GM19395 (cell line): ENCODE data around the gene BATF.
A peak's percentile ranks its signal among the peaks of the same experiment; 100 is the strongest.

ENCODE experiments used
- ATAC-seq: cut with Tn5 transposase; IDR thresholded peaks from one replicate; pipeline ENCODE4 v1.9.1; 2021; ENCODE audit warnings: mild to moderate bottlenecking, moderate library complexity; ENCODE audit not compliant: unreplicated experiment

The BATF gene

DNA sequence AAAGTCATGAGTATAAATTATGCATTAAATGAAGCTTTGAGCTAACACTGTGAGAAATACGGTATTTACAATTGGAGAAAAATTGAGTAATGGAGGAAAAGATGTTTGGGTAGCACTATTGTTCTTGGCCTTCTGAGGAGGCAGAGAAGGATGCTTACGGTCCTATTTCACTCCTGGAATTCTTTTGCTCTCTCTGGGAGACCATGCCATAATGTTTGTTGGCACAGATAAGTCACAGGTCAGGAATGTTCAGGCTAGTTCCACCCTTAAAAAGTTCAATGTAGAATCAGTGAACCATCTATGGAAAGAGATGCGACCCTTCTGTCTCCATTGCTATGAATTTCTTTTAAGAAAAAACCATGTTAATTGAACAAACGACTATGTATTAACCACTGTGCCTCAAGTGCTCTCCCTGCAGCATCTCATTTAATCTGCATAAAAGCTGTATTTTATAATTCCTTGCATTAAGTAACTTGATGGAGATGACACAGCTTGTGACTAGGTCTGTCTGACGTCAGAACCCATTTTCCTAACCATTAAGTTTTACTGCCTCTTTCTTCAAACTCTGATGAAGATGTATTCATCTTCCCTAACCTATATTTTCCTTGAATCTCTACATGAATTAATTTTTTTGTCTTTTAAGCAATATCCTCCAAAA lies 9.5 kb downstream of the BATF start:
- ATAC-seq: no peak

DNA sequence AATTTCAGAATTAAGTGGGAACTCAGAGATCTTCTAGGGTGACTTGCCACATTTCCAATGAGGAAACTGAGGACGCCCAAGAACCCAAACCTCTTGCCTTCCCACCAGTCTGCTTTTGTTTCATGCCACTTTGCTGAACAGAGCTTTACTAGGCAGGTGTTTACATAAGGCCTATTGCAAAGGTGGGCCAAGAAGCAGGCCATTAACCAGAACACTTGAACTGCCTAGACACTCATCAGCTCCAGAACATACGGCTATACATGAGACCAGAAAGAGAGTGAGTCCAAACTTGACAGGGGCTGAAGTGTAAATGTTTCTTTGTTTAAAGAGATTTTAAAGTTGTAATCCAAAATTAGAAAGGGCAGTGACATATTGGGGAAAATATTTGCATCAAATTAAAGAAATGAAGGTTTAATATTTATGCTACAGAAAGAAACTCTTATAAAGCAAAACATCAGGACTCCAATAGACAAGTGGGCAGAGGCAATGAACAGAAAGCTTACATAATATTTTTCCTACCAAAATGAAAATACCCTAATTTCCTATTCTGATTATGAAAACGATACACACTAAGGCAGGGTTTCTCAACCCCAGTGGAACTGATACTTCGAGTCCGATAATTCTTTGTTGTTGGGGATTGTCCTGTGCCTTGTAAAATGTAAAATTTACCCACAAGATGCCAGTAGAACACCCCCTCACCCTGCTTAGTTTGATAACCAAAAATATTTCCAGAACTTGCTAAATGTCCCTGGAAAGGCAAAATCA lies 11.7 kb downstream of the BATF start:
- ATAC-seq: no peak

DNA sequence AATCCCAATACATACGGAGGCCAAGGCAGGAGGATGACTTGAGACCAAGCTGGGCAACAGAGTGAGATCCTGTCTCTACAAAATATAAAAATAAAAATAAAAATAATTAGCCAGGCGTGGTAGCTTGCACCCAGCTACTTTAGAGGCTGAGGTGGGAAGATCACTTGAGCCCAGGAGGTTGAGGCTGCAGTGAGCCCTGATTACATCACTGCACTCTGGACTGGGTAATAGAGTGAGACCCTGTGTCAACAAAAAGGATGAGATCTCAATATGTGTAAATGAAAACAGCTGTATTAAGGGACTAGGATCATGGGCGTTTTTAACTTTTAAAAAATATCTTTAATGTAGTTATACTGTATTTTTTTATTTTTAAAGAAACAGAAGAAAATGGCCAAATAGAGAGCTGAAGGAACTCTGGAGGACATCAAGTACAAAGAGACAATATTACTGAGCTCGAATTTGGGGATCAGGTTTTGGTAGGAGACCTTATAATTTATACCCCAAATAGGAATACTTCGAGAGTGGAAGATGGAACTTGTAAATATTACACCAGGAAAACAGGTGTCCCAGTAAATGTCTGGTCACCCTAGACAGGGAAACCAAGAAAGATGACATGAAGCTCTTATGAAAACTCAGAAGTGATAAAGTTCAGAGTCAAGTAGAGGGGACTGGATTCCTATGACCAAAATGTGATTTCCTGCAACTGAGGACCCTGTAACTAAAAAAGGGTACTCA lies 13.1 kb downstream of the BATF start:
- no peak for ATAC-seq

DNA sequence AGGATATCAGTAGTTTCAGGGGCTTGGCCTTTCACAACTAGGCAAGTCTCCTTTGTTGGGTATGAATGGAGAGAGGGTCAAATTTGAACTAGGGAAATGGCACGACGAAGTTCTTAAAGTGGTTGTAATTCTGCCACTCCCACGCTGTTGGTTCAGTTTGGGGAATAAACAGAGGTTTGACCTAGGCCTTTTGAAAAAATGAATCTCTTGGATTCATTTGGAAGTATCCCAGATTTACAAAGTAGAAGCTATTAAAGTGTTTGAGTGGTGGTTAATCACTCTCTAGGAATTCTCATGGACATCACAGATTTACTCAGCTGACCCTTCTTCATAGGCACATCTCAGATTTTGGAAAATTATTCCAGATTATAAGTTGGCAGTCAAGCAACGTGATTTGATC lies 14.8 kb downstream of the BATF start:
- ATAC-seq: no peak

DNA sequence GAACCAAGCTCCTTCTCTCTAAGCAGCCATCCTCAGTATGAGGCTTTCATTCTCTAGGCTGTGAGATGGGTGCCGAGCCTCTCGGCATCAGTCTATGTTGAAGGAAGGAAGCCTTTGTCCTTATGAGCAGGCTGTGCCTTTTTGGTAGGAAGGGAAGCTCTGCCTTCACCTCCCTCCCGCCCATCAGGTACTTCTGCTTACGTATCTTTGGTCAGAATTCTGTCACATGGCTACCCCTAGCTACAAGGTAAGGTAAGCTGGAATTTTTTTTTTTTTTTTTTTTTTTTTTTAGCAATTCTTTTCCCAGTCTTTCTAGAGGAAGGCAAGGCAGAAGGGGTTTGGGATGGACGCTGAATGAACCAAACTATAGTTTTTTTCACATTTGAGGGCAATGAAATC lies 16.9 kb downstream of the BATF start:
- ATAC-seq: no peak

DNA sequence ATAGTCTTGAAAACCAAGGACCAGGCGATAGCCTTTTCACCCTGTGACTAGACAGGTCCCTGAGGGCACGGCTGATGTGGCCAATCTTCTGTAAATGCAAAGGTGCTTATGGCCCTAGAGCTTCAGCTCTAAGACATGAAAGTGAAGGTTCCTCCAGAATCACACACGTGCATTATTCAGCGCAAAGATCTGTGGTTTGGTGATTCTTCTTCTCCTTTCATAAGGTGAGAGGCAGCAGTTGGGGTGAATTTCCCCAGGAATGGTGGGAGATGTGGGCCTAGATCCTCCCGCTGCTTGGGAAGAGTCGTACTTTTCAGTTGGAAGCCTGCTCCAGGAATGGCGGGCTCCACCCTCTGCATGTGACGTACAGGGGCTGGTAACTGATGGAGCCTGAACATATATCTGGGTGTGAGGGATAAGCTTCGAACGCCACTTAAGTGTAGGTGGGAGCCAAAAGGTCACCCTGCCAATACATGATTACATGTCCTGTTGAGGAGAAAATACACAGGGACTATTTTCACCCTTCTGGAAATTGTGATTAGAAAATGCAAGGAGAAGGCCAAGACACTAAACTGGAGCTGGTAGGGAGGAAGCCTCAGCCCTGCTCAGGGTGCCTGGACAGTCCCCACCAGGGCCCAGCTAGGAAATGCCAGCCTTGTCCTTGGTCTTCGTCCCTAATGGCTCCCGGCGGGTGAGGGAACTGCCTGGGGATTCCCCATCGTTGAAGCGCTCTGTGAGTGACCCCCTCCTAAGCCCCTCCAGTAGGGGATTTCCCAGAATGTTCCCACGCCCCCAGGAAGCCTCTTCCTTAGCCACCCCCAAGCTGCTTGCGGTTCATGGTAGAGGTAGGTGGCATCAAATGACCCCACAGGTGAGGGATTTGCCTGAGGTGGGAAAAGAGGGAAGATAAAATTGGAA lies 17.6 kb downstream of the BATF start:
- ATAC-seq: peak; percentile 62

DNA sequence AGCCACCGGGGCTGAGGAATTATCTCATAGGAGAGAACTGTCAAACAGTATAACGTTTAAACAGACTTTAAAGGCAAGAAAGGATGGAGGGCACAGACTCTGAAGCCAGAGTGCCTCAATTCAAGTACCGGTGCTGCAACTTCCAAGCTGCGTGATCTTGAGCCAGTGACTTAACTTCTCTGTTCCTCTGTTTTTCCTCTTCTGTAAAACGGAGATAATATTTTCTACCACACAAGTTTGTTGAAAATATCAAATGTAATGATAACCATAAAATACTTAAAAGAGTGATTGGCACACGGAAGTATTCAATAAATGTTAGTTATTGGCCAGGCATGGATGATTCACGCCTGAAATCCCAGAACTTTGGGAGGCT lies 18.2 kb downstream of the BATF start:
- ATAC-seq: no peak

DNA sequence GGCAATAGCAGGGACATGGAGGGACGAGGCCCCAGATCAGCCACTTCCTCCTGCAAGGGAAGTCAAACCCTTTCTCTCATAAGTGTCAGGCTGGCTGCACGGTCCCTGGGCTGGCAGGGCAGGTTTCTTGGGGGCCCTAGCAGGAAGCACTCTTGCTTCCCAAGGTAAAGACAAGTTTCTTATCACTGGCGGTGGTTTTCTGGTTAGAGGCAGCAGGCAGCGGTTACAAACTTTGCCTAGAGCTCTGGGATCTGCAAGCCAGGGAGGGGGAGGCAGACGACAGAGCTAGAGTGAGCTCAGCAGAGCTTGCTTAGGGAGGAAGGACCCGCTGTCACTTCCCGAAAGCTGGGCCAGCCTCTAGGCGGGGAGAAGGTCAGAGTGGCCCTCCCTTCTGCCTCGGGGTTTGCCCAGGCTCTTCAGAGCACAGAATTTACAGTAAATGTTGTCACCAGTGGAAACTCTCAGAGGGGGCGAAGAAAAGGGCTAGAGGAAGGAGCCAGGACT lies 20.4 kb downstream of the BATF start:
- peak; percentile 57 for ATAC-seq

DNA sequence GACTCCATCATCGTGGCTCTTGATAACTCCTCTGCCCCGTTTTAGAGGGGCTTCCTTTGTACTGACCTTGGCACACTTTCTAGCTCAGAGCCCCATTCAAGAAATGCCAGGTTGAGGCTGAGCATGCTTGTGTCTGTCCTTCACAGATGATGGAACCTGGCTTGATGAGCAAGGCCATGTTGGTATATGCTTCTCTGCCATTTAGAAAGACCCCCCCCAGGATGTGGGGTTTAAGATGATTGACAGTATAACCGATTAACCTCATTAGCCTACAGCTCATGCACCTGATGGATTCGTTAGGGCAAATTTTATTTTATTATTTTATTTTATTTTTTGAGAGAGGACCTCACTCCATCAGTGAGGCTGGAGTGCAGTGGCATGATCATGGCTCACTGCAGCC lies 21.0 kb downstream of the BATF start:
- ATAC-seq: no peak

DNA sequence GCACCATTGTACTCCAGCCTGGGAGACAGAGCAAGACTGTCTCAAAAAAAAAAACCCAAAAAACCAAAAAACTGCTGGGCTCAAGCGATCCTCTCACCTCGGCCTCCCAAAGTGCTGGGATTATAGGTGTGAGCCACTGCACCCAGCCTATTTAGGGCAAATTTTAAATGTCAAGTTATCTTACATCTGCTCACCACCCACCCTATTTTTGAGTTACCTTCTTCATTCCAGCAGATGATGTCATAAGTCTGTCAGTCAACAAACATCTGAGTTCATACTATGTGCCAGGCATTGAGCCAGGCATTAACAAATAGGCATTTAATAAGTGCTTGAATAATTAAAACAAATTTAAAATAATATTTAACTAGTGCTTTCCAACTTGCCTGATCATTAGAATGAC lies 21.5 kb downstream of the BATF start:
- ATAC-seq: no peak

DNA sequence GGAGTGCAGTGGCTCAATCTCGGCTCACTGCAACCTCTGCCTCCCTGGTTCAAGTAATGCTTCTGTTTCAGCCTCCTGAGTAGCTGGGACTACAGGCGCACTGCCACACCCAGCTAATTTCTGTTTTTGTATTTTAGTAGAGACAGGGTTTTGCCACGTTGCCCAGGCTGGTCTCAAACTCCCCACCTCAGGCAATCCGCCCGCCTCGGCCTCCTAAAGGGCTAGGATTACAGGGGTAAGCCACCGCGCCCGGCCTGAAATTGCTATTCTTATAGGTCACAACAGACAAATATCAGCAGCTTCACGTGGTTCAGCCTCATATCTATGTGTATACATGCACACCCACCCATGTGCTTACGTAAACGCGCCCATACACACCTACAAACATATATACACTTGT lies 23.6 kb downstream of the BATF start:
- no peak for ATAC-seq

DNA sequence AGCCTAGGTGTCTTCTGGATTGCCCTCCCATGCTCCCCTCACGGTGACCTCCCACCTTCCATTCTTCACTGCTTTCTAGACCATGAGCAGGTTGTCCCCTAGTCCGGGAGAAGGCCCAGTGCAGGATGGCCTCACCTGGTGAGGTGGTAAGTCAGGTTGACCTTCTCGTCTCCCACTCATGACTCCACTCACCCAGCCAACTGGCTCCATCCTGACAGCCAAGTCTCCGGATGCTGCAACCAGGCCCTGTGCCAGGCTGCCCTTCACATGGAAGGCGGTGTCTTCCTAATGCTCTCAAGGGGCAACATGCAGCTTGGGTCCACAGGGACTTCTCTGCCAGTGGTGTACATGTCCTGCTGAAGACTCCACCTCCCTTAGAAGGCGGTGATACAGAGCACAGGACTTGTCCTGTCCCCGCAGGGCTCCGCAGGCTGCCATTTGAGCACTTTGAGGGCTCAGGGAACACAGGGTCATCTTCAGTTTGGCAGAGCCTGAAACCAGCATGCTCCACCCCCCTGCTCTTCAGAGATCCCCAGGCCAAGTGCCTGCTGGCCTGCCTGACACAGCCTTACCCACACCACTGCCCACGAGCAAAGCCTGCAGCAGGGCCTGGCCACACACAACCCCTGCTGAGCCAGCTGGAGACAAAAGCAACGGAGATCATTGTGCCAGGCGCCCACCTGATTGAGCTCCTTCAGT lies 25.4 kb downstream of the BATF start:
- no peak for ATAC-seq

DNA sequence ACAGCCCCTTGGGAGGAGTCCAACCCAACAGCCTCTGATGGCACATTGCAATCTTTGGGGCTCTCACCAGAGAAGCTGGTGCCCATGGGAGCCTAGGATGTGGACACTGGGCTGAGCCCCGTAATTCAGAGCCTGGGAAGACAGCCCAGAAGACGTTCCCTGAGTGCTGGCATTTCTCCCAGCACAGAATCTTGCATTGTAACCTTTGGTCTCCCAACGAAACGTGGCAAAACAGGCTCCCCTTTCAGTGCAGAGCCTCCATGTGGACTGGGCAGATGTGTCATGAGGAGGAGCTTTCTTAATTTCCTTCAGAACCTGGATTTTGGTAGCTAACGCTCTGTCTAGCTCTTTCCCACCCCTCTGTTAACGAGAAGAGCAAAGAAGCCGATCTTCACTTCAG lies 26.3 kb downstream of the BATF start:
- ATAC-seq: no peak

DNA sequence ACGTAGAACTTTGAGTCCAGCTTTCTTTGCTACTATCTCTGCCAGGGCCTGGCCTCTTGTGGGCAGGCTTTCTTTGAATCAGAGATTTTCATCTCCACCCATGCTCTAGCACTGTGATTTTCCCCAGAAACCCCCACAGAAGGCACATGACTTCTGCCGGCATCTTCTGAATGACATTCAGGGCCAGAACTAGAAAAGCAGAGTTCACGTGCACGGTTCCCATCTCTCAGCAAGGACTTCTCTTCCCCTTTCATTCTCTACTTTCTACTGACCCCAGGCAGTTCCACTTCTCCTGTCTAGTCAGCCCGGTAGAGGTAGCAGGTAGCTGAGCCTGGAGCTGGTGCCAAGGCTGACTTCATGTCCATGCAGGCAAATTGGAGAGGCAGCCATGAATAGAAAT lies 26.9 kb downstream of the BATF start:
- peak; percentile 72 for ATAC-seq

DNA sequence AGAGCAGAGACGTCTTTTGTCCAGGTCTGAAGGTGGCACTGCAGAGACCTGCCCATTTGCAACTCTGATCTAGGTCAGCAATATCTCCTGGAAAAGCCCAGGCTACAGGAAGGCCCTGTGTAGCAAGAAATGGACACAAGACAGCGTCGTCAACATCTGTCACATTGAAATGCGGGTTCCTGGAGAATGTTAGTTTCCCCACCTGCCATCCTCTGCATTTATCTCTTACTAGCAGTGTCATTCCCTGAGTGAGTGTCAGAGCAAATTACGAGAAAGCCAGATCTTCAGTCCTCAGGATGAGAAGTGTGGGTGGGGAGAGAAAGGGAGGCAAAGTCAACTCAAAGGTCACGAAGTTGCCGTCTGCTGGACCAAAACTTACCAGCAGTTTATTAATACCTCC lies 28.8 kb downstream of the BATF start:
- ATAC-seq: no peak

DNA sequence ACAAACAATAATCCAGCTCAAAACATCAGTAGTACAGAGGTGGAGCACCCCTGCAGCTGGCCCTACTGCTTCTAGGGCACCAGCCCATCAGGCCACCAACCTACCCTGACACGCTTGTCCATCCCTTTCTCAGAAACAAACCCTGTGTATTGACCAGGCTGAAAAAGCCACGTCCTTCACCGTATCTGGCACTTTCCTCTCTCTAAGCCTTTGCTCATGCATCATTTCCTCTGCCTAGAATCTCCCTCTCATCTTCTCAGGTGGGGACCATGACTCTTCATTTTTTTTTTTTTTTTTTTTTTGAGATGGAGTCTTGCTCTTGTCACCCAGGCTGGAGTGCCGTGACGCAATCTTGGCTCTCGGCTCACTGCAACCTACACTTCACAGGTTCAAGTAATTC lies 30.9 kb downstream of the BATF start:
- ATAC-seq: no peak

DNA sequence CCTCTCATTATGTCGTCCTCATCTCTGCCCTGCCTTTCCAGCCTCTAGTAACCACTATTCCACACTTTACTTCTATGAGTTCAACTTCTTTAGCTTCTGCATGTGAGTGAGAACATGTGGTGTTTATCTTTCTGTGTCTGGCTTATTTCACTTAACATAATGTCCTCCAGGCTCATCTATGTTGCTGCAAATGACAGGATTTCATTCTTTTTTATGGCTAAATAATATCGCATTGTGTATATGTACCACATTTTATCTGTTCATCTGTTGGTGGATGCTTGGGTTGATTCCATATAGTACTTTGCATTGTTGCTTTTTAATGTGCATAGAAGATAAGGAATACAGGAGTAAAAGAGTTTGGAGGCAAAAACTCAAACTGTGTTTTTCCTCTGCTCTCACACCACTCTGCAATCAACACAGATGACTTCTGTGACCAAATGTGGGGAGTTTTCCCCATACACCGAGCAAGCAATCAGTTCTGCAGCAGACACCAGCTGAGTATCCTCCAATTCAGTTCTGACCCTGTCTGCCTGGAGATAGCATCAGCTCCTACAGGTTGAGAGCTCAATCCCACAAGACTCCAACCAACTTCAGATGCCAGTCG lies 31.6 kb downstream of the BATF start:
- no peak for ATAC-seq

DNA sequence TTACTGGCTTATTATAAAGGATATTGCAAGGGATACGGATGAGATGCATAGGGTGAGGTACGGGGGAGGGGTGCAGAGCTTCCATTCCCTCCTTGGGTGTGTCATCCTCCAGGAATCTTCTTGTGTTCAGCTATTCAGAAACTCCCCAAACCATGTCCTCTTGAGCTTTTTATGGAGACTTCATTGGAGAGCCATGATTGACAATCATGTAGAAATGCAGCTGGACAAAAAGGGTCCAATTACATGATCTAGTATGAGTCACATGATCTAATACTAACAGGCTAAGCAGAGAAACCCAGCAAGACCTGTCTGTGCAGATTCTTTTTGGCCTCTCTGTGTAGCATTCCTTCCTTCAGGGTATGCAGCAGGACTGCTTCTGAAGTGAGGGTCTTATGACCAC lies 32.2 kb downstream of the BATF start:
- no peak for ATAC-seq

DNA sequence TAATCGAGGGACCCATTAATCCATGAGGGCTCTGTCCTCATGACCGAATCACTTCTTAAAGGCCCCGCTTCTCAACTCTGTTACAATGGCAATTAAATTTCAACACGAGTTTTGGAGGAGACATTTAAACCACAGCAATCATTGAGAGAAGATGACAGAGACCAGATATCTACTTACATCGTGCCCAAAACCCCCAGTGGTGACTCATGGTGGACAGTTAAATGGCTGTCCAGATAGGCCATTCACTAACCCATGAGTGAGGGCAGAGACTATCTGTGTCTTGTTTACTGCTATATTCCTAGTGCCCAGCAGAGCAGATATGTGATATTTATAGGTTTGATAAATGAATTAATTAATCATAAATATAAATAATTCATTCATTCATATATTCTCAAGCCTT lies 36.2 kb downstream of the BATF start:
- no peak for ATAC-seq

DNA sequence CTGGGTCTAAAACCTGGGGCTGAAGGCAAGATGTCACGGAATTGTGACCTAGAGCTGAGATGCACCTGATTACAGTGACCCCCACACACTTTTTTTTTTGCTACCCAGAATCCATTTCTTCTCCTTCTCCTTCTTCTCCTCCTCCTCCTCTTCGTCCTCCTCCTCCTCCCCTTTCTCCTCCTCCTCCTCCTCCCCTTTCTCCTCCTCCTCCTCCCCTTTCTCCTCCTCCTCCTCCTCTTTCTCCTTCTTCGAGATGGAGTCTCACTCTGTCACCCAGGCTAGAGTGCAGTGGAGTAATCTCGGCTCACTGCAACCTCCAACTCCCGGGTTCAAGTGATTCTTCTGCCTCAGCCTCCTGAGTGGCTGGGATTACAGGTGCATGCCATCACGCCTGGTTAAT lies 36.8 kb downstream of the BATF start:
- ATAC-seq: no peak
